OCI-LY7 (cell line): Measurements from ENCODE around the gene PRX.

Experiments
- EZH2phosphoT487 ChIP-seq: fragments of 200-600 bp; sonication (generic); IDR thresholded peaks from 2 replicates; pipeline ENCODE4 v1.6.1; 2018; ENCODE audit warnings: low read depth, borderline replicate concordance, mild to moderate bottlenecking, mixed run types, antibody characterized with exemption, low read length, moderate library complexity, mixed read lengths
- TF ChIP-seq, protein P1 (sequence below): fragments of 200-600 bp; sonication (generic); conservative IDR thresholded peaks from 2 replicates; pipeline ENCODE4 v1.5.1; 2014; ENCODE audit warnings: mild to moderate bottlenecking, antibody characterized with exemption, low read length, moderate library complexity, mixed read lengths

GRCh38 chr19:40452016-40452415 is 38.8 kb upstream of the PRX start:
- TF ChIP-seq, protein P1, sequence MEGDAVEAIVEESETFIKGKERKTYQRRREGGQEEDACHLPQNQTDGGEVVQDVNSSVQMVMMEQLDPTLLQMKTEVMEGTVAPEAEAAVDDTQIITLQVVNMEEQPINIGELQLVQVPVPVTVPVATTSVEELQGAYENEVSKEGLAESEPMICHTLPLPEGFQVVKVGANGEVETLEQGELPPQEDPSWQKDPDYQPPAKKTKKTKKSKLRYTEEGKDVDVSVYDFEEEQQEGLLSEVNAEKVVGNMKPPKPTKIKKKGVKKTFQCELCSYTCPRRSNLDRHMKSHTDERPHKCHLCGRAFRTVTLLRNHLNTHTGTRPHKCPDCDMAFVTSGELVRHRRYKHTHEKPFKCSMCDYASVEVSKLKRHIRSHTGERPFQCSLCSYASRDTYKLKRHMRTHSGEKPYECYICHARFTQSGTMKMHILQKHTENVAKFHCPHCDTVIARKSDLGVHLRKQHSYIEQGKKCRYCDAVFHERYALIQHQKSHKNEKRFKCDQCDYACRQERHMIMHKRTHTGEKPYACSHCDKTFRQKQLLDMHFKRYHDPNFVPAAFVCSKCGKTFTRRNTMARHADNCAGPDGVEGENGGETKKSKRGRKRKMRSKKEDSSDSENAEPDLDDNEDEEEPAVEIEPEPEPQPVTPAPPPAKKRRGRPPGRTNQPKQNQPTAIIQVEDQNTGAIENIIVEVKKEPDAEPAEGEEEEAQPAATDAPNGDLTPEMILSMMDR, result no peak
- TF ChIP-seq EZH2phosphoT487, result no peak
